Measurements from ENCODE around the gene KIFC1. TPM values are rescaled to one million over a fixed set of nuclear protein-coding genes. Genes with fewer than 3 reads are reported as not detected.

The KIFC1 gene
- polyA plus RNA-seq, 3 donors = 0.14 to 0.87 (median 0.68) TPM

GRCh38 chr6:33415831-33416230 is 24.2 kb downstream of the KIFC1 start:
- no peak overlapping the region for H3K4me3 ChIP-seq (replicated peaks in 1 of 3; ENCODE audit: low read depth in 2 of 3, low read length in 3 of 3)
- H3K4me1 ChIP-seq (ENCODE audit: control insufficient read depth in 1 of 2, insufficient read depth in 2 of 2, low read length in 2 of 2) = peaks cover 36 to 67% of the 10 kb centered on the region in 2 donors
- no peaks in the 10 kb centered on the region for H3K9me3 ChIP-seq (replicated peaks in 1 of 2; ENCODE audit: control insufficient read depth in 1 of 2, insufficient read depth in 1 of 2, low read length in 2 of 2)
- Mint-ChIP-seq H3K27me3 (ENCODE audit: low read depth in 3 of 3) (peaks cover 0 to 9% (median 5%) of the 10 kb centered on the region in 3 donors), H3K36me3 (peaks cover 41 to 42% of the 10 kb centered on the region in 2 donors), H3K9me3 (peaks cover 0 to 2% (median 0%) of the 10 kb centered on the region in 7 donors), H3K4me3 (peak overlapping the region in 1 of 2 donors; percentile 44), H3K4me1 (peaks cover 55% of the 10 kb centered on the region), H3K27ac (peak overlapping the region in 5 of 7 donors; percentile 6 to 56 (median 32))
- intact Hi-C loops (cut with micrococcal nuclease) = loop anchor here in 1 of 2 donors (5.0 to 10.0 kb wide), 3 partner anchors 36 to 211 kb away; partner anchors contain the start of genes HSD17B8, RING1, RXRB and SLC39A7
- peaks cover 24% of the 10 kb centered on the region for H3K79me2 ChIP-seq (ENCODE audit: insufficient read depth, low read length)
- no peak overlapping the region for H3K4me2 ChIP-seq (replicated peaks; ENCODE audit: extremely low read depth, low read length, poor library complexity, severe bottlenecking)
- H3K27ac ChIP-seq (ENCODE audit: low read depth in 1 of 2, low read length in 2 of 2) = no peak overlapping the region
- peaks cover 4% of the 10 kb centered on the region for H4K20me1 ChIP-seq (ENCODE audit: insufficient read depth, low read length)
- H2AFZ ChIP-seq (ENCODE audit: insufficient read depth, low read depth, low read length, poor library complexity, severe bottlenecking) = no peak overlapping the region
- no peak for DNase-seq
- TF ChIP-seq, protein P1, sequence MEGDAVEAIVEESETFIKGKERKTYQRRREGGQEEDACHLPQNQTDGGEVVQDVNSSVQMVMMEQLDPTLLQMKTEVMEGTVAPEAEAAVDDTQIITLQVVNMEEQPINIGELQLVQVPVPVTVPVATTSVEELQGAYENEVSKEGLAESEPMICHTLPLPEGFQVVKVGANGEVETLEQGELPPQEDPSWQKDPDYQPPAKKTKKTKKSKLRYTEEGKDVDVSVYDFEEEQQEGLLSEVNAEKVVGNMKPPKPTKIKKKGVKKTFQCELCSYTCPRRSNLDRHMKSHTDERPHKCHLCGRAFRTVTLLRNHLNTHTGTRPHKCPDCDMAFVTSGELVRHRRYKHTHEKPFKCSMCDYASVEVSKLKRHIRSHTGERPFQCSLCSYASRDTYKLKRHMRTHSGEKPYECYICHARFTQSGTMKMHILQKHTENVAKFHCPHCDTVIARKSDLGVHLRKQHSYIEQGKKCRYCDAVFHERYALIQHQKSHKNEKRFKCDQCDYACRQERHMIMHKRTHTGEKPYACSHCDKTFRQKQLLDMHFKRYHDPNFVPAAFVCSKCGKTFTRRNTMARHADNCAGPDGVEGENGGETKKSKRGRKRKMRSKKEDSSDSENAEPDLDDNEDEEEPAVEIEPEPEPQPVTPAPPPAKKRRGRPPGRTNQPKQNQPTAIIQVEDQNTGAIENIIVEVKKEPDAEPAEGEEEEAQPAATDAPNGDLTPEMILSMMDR (IDR thresholded peaks at IDR 0.05) = no peak
- no peaks in the 10 kb centered on the region for H3K27me3 ChIP-seq (ENCODE audit: control insufficient read depth in 2 of 2, insufficient read depth in 2 of 2, low read length in 2 of 2)
- H3K9ac ChIP-seq (ENCODE audit: insufficient read depth, low read length, poor library complexity, severe bottlenecking) = no peak overlapping the region
- WGBS (ENCODE audit: insufficient coverage) = no CpG with 5 or more reads among the region's 9 CpGs
- H3K36me3 ChIP-seq (replicated peaks in 1 of 2; ENCODE audit: control insufficient read depth in 1 of 2, insufficient read depth in 2 of 2, low read length in 2 of 2) = peaks cover 3 to 34% of the 10 kb centered on the region in 2 donors

GRCh38 chr6:33416386-33417127 is 24.9 kb downstream of the KIFC1 start:
- peaks cover 3 to 34% of the 10 kb centered on the region in 2 donors for H3K36me3 ChIP-seq (replicated peaks in 1 of 2; ENCODE audit: control insufficient read depth in 1 of 2, insufficient read depth in 2 of 2, low read length in 2 of 2)
- H3K9ac ChIP-seq (ENCODE audit: insufficient read depth, low read length, poor library complexity, severe bottlenecking) = peak overlapping the region; percentile 72
- H4K20me1 ChIP-seq (ENCODE audit: insufficient read depth, low read length) = peaks cover 4% of the 10 kb centered on the region
- H3K9me3 ChIP-seq (replicated peaks in 1 of 2; ENCODE audit: control insufficient read depth in 1 of 2, insufficient read depth in 1 of 2, low read length in 2 of 2) = no peaks in the 10 kb centered on the region
- peaks cover 32 to 61% of the 10 kb centered on the region in 2 donors for H3K4me1 ChIP-seq (ENCODE audit: control insufficient read depth in 1 of 2, insufficient read depth in 2 of 2, low read length in 2 of 2)
- no peaks in the 10 kb centered on the region for H3K27me3 ChIP-seq (ENCODE audit: control insufficient read depth in 2 of 2, insufficient read depth in 2 of 2, low read length in 2 of 2)
- TF ChIP-seq, protein P1 (IDR thresholded peaks at IDR 0.05) = no peak
- 83% methylated on average over 4 of the region's 12 CpGs for WGBS (ENCODE audit: insufficient coverage)
- peak overlapping the region in 1 of 2 donors; percentile 97 for H3K27ac ChIP-seq (ENCODE audit: low read depth in 1 of 2, low read length in 2 of 2)
- H2AFZ ChIP-seq (ENCODE audit: insufficient read depth, low read depth, low read length, poor library complexity, severe bottlenecking) = no peak overlapping the region
- peaks cover 24% of the 10 kb centered on the region for H3K79me2 ChIP-seq (ENCODE audit: insufficient read depth, low read length)
- H3K4me1 Mint-ChIP-seq = peaks cover 51% of the 10 kb centered on the region
- peak overlapping the region in 5 of 7 donors; percentile 71 to 96 (median 83) for H3K27ac Mint-ChIP-seq
- intact Hi-C loops (cut with micrococcal nuclease) = loop anchor here in 1 of 2 donors (5.0 to 10.0 kb wide), 3 partner anchors 36 to 212 kb away; partner anchors contain the start of genes HSD17B8, RING1, RXRB and SLC39A7
- peak overlapping the region; percentile 84 for H3K4me2 ChIP-seq (replicated peaks; ENCODE audit: extremely low read depth, low read length, poor library complexity, severe bottlenecking)
- DNase-seq = no peak
- peaks cover 41 to 42% of the 10 kb centered on the region in 2 donors for H3K36me3 Mint-ChIP-seq
- peaks cover 0 to 2% (median 0%) of the 10 kb centered on the region in 7 donors for H3K9me3 Mint-ChIP-seq
- H3K4me3 ChIP-seq (replicated peaks in 1 of 3; ENCODE audit: low read depth in 2 of 3, low read length in 3 of 3) = peak overlapping the region in 1 of 3 experiments; percentile 84
- H3K4me3 Mint-ChIP-seq = peak overlapping the region; percentile 86 to 93
- peaks cover 2 to 16% (median 10%) of the 10 kb centered on the region in 3 donors for H3K27me3 Mint-ChIP-seq (ENCODE audit: low read depth in 3 of 3)
